Measurements from ENCODE around the gene BRME1.

BRME1 gene

GRCh38 chr19:13870873-13871272 is 35.0 kb downstream of the BRME1 start:
- Histone ChIP-seq H3K9ac (no peak overlapping the region), H3K27me3 (ENCODE audit: insufficient read depth, low read depth) (peaks cover 37% of the 10 kb centered on the region), H3K4me3 (IDR thresholded peaks at IDR 0.05; ENCODE audit: insufficient read depth, low read depth, low read length) (no peak overlapping the region), H2AFZ (ENCODE audit: low read depth) (no peak overlapping the region), H3K4me2 (no peak overlapping the region), H3K36me3 (ENCODE audit: insufficient read depth) (no peaks in the 10 kb centered on the region), H4K20me1 (ENCODE audit: insufficient read depth) (no peaks in the 10 kb centered on the region), H3K79me2 (ENCODE audit: insufficient read depth, low read depth) (no peaks in the 10 kb centered on the region), H3K27ac (no peak overlapping the region), H3K4me1 (ENCODE audit: low read depth, poor library complexity, severe bottlenecking) (no peaks in the 10 kb centered on the region)
- no peak for TF ChIP-seq CTCF (conservative IDR thresholded peaks at IDR 0.05; ENCODE audit: low read depth, low read length)

GRCh38 chr19:13869281-13869680 is 36.6 kb downstream of the BRME1 start:
- Histone ChIP-seq H4K20me1 (ENCODE audit: insufficient read depth) (no peaks in the 10 kb centered on the region), H3K4me3 (IDR thresholded peaks at IDR 0.05; ENCODE audit: insufficient read depth, low read depth, low read length) (no peak overlapping the region), H3K36me3 (ENCODE audit: insufficient read depth) (no peaks in the 10 kb centered on the region), H3K27ac (no peak overlapping the region), H3K4me1 (ENCODE audit: low read depth, poor library complexity, severe bottlenecking) (no peaks in the 10 kb centered on the region), H3K9ac (no peak overlapping the region), H3K4me2 (no peak overlapping the region), H2AFZ (ENCODE audit: low read depth) (no peak overlapping the region), H3K27me3 (ENCODE audit: insufficient read depth, low read depth) (peaks cover 39% of the 10 kb centered on the region), H3K79me2 (ENCODE audit: insufficient read depth, low read depth) (no peaks in the 10 kb centered on the region)
- TF ChIP-seq CTCF (conservative IDR thresholded peaks at IDR 0.05; ENCODE audit: low read depth, low read length) = no peak

GRCh38 chr19:13868663-13869062 is 37.3 kb downstream of the BRME1 start:
- Histone ChIP-seq H3K27ac (no peak overlapping the region), H4K20me1 (ENCODE audit: insufficient read depth) (no peaks in the 10 kb centered on the region), H3K4me1 (ENCODE audit: low read depth, poor library complexity, severe bottlenecking) (no peaks in the 10 kb centered on the region), H3K79me2 (ENCODE audit: insufficient read depth, low read depth) (no peaks in the 10 kb centered on the region), H3K36me3 (ENCODE audit: insufficient read depth) (no peaks in the 10 kb centered on the region), H3K27me3 (ENCODE audit: insufficient read depth, low read depth) (peaks cover 45% of the 10 kb centered on the region), H3K4me2 (no peak overlapping the region), H3K9ac (no peak overlapping the region), H2AFZ (ENCODE audit: low read depth) (no peak overlapping the region), H3K4me3 (IDR thresholded peaks at IDR 0.05; ENCODE audit: insufficient read depth, low read depth, low read length) (no peak overlapping the region)
- no peak for TF ChIP-seq CTCF (conservative IDR thresholded peaks at IDR 0.05; ENCODE audit: low read depth, low read length)

GRCh38 chr19:13866463-13867046 is 39.4 kb downstream of the BRME1 start:
- Histone ChIP-seq H3K79me2 (ENCODE audit: insufficient read depth, low read depth) (no peaks in the 10 kb centered on the region), H3K4me2 (no peak overlapping the region), H3K27ac (no peak overlapping the region), H3K36me3 (ENCODE audit: insufficient read depth) (no peaks in the 10 kb centered on the region), H3K4me1 (ENCODE audit: low read depth, poor library complexity, severe bottlenecking) (peaks cover 6% of the 10 kb centered on the region), H3K4me3 (IDR thresholded peaks at IDR 0.05; ENCODE audit: insufficient read depth, low read depth, low read length) (no peak overlapping the region), H3K9ac (no peak overlapping the region), H3K27me3 (ENCODE audit: insufficient read depth, low read depth) (peaks cover 47% of the 10 kb centered on the region), H2AFZ (ENCODE audit: low read depth) (no peak overlapping the region), H4K20me1 (ENCODE audit: insufficient read depth) (no peaks in the 10 kb centered on the region)
- TF ChIP-seq CTCF (conservative IDR thresholded peaks at IDR 0.05; ENCODE audit: low read depth, low read length) = no peak

All from KMS-11 (cell line).